H1 (cell line): ENCODE data around the gene FASN. TPM values are rescaled to one million over a fixed set of nuclear protein-coding genes. Genes with fewer than 3 reads are reported as not detected.
A peak's percentile ranks its signal among the peaks of the same experiment; 100 is the strongest.

Experiments used
- CTCF ChIA-PET: fragments of 300-600 bp; sonication (Branson Sonifier 250); formaldehyde crosslinking; loops from one replicate; lab custom pipeline; 2021; ENCODE audit not compliant: partially characterized antibody; lab: Charles Lee
- POLR2A ChIA-PET: fragments of 300-600 bp; sonication (Branson Sonifier 250); formaldehyde crosslinking; loops from one replicate; lab custom pipeline; 2021; ENCODE audit warnings: inconsistent platforms; ENCODE audit not compliant: partially characterized antibody; lab: Charles Lee
- DNase-seq, 2 experiments: peaks; one replicate each; pipeline versions ENCODE4 v3.0.0 to v3.0.0-alpha.2; 2010 to 2022; ENCODE audit warnings: low spot score in 2 of 2, low read depth in 1 of 2, mixed read lengths in 1 of 2
- FAIRE-seq: peaks from 2 replicates; lab custom pipeline; 2011; peaks lifted over from hg19 to GRCh38; lab: Jason Lieb, UNC
- H2AFZ ChIP-seq: 2 replicates; pipeline ENCODE4 v1.8.1; 2012; ENCODE audit warnings: low read length, inconsistent platforms
- H2AK5ac ChIP-seq: 2 replicates; pipeline ENCODE4 v1.6.1; 2013; ENCODE audit warnings: low read depth, low read length
- H2BK120ac ChIP-seq: replicated peaks from 2 replicates; pipeline ENCODE3; 2013; ENCODE audit warnings: low read depth, low read length, inconsistent platforms
- H2BK12ac ChIP-seq: 2 replicates; pipeline ENCODE4 v1.6.1; 2013; ENCODE audit warnings: low read depth, low read length
- H2BK15ac ChIP-seq: 2 replicates; pipeline ENCODE4 v1.6.1; 2013; ENCODE audit warnings: low read length
- H2BK20ac ChIP-seq: 2 replicates; pipeline ENCODE4 v1.6.1; 2013; ENCODE audit warnings: low read length
- H2BK5ac ChIP-seq: 2 replicates; pipeline ENCODE4 v1.6.1; 2013; ENCODE audit warnings: low read depth, low read length
- H3K14ac ChIP-seq: 2 replicates; pipeline ENCODE4 v1.6.1; 2013; ENCODE audit warnings: inconsistent platforms; ENCODE audit not compliant: insufficient read length
- H3K18ac ChIP-seq: 2 replicates; pipeline ENCODE4 v1.6.1; 2013; ENCODE audit warnings: low read length; ENCODE audit errors: extremely low read depth
- H3K23ac ChIP-seq: 2 replicates; pipeline ENCODE4 v1.6.1; 2013; ENCODE audit warnings: inconsistent platforms; ENCODE audit not compliant: insufficient read length
- H3K23me2 ChIP-seq: 2 replicates; pipeline ENCODE4 v1.6.1; 2013; ENCODE audit warnings: low read depth, low read length
- H3K27ac ChIP-seq: 2 replicates; pipeline ENCODE4 v1.6.1; 2011; ENCODE audit warnings: low read depth, low read length, inconsistent platforms
- H3K27me3 ChIP-seq, 4 experiments: replicated peaks in 1 of 4; 1 replicate in 1 of 4; 2 replicates in 3 of 4; pipeline versions ENCODE4 v1.6.1 to v1.8.1; 2011 to 2013; ENCODE audit warnings: low read length in 3 of 4, mild to moderate bottlenecking in 3 of 4, inconsistent platforms in 2 of 4, mixed read lengths in 2 of 4, moderate library complexity in 1 of 4; ENCODE audit not compliant: control insufficient read depth in 3 of 4, insufficient read depth in 3 of 4; ENCODE audit errors: extremely low read depth in 1 of 4
- H3K36me3 ChIP-seq, 4 experiments: 2 replicates each; pipeline versions ENCODE4 v1.6.1 to v1.8.1; 2011 to 2013; ENCODE audit warnings: mild to moderate bottlenecking in 4 of 4, low read length in 3 of 4, moderate library complexity in 2 of 4, control low read depth in 1 of 4, inconsistent platforms in 1 of 4; ENCODE audit not compliant: insufficient read depth in 4 of 4, control insufficient read depth in 2 of 4
- H3K4ac ChIP-seq: replicated peaks from 2 replicates; pipeline ENCODE3; 2013; ENCODE audit warnings: low read length, low read depth, mixed read lengths, inconsistent platforms; ENCODE audit not compliant: insufficient read length
- H3K4me1 ChIP-seq, 4 experiments: replicated peaks in 1 of 4; 1 replicate in 1 of 4; 2 replicates in 3 of 4; pipeline versions ENCODE4 v1.6.1 to v1.8.1; 2011 to 2013; ENCODE audit warnings: low read length in 3 of 4, inconsistent platforms in 2 of 4, mixed read lengths in 1 of 4; ENCODE audit not compliant: insufficient read depth in 4 of 4, control insufficient read depth in 3 of 4
- H3K4me2 ChIP-seq, 2 experiments: 2 replicates each; pipeline versions ENCODE4 v1.6.1 to v1.8.1; 2011 to 2013; ENCODE audit warnings: low read depth in 2 of 2, low read length in 2 of 2, control low read depth in 1 of 2, inconsistent platforms in 1 of 2, mild to moderate bottlenecking in 1 of 2; ENCODE audit not compliant: insufficient read depth in 1 of 2
- H3K4me3 ChIP-seq, 4 experiments: fragments of 200-600, 300-600 bp in 1 of 4; sonication (generic), shearing (Covaris generic), sonication (Bioruptor Twin) in 1 of 4; 2 replicates each; pipeline versions ENCODE4 v1.5.1 to v1.8.1; 2011 to 2016; ENCODE audit warnings: low read length in 4 of 4, low read depth in 3 of 4, control low read depth in 2 of 4, inconsistent platforms in 2 of 4, mild to moderate bottlenecking in 2 of 4, mixed read lengths in 1 of 4, moderate library complexity in 1 of 4; ENCODE audit not compliant: insufficient read depth in 2 of 4; ENCODE audit errors: extremely low read depth in 1 of 4
- H3K56ac ChIP-seq: replicated peaks from 2 replicates; pipeline ENCODE3; 2013; ENCODE audit warnings: low read depth, mild to moderate bottlenecking, mixed read lengths, low read length, inconsistent platforms; ENCODE audit not compliant: insufficient read length
- H3K79me1 ChIP-seq: 2 replicates; pipeline ENCODE4 v1.6.1; 2013; ENCODE audit warnings: low read depth, low read length, control low read depth
- H3K79me2 ChIP-seq, 2 experiments: 2 replicates each; pipeline versions ENCODE4 v1.6.1 to v1.8.1; 2012 to 2013; ENCODE audit warnings: low read length in 2 of 2, mild to moderate bottlenecking in 2 of 2, inconsistent platforms in 1 of 2; ENCODE audit not compliant: insufficient read depth in 2 of 2, control insufficient read depth in 1 of 2
- H3K9ac ChIP-seq, 4 experiments: replicated peaks in 1 of 4; 1 replicate in 1 of 4; 2 replicates in 3 of 4; pipeline versions ENCODE4 v1.6.1 to v1.8.1; 2011 to 2013; ENCODE audit warnings: low read depth in 3 of 4, low read length in 3 of 4, control low read depth in 2 of 4, mild to moderate bottlenecking in 2 of 4, moderate library complexity in 2 of 4, inconsistent platforms in 1 of 4; ENCODE audit errors: extremely low read depth in 1 of 4
- H3K9me3 ChIP-seq, 2 experiments: 2 replicates each; pipeline versions ENCODE4 v1.6.1 to v1.8.1; 2012 to 2013; ENCODE audit warnings: mild to moderate bottlenecking in 2 of 2, moderate library complexity in 2 of 2, control low read depth in 1 of 2, inconsistent platforms in 1 of 2, low read depth in 1 of 2, low read length in 1 of 2, mixed read lengths in 1 of 2; ENCODE audit not compliant: insufficient read depth in 2 of 2
- H4K20me1 ChIP-seq, 2 experiments: replicated peaks in 1 of 2; 2 replicates each; pipeline versions ENCODE3 to v1.8.1; 2011 to 2013; ENCODE audit warnings: inconsistent platforms in 2 of 2, low read length in 2 of 2, mild to moderate bottlenecking in 1 of 2; ENCODE audit not compliant: insufficient read depth in 2 of 2, control insufficient read depth in 1 of 2
- H4K5ac ChIP-seq: 2 replicates; pipeline ENCODE4 v1.6.1; 2013; ENCODE audit warnings: low read length, low read depth, mixed read lengths, inconsistent platforms; ENCODE audit not compliant: insufficient read length
- H4K8ac ChIP-seq: 2 replicates; pipeline ENCODE4 v1.8.0; 2013; ENCODE audit warnings: mild to moderate bottlenecking, moderate library complexity, low read length, inconsistent platforms; ENCODE audit not compliant: insufficient read depth; ENCODE audit errors: extremely low read depth
- H4K91ac ChIP-seq: replicated peaks from 2 replicates; pipeline ENCODE3; 2013; ENCODE audit warnings: low read length, mixed read lengths, inconsistent platforms; ENCODE audit not compliant: insufficient read length
- ASH2L ChIP-seq: fragments of 200-600, 300-600 bp; sonication (generic); IDR thresholded peaks from one replicate; pipeline ENCODE4 v1.7.1; 2017; ENCODE audit warnings: low read length
- CEBPB ChIP-seq: IDR thresholded peaks from 2 replicates; pipeline ENCODE4 v1.6.1; 2012; ENCODE audit warnings: low read depth, low read length
- CTBP2 ChIP-seq: IDR thresholded peaks from 2 replicates; pipeline ENCODE4 v1.7.0; 2011; ENCODE audit warnings: borderline replicate concordance, mild to moderate bottlenecking, moderate library complexity, mixed read lengths, low read length; ENCODE audit not compliant: insufficient read depth, insufficient read length
- EGR1 ChIP-seq: IDR thresholded peaks from 2 replicates; pipeline ENCODE4 v1.6.1; 2011; ENCODE audit warnings: low read depth, low read length, borderline replicate concordance
- EP300 ChIP-seq, 2 experiments: IDR thresholded peaks; 1 replicate in 1 of 2; 2 replicates in 1 of 2; pipeline ENCODE4 v1.6.1; 2011 to 2012; ENCODE audit warnings: low read depth in 2 of 2, low read length in 2 of 2, mild to moderate bottlenecking in 2 of 2, borderline replicate concordance in 1 of 2, inconsistent platforms in 1 of 2, moderate library complexity in 1 of 2
- EZH2 ChIP-seq: fragments of 200-600 bp; sonication (generic); IDR thresholded peaks from 2 replicates; pipeline ENCODE4 v1.7.1; 2012; ENCODE audit warnings: low read depth, mild to moderate bottlenecking, moderate library complexity, low read length, inconsistent platforms; ENCODE audit not compliant: severe bottlenecking
- GTF2F1 ChIP-seq: IDR thresholded peaks from 2 replicates; pipeline ENCODE4 v1.6.1; 2012; ENCODE audit warnings: low read depth, low read length, improper control_type of control experiment, borderline replicate concordance
- KDM1A ChIP-seq: fragments of 200-600, 300-600 bp; sonication (generic); IDR thresholded peaks from 2 replicates; pipeline ENCODE4 v1.7.1; 2016; ENCODE audit warnings: mild to moderate bottlenecking, low read length, borderline replicate concordance
- NRF1 ChIP-seq: IDR thresholded peaks from 2 replicates; pipeline ENCODE4 v1.6.1; 2011; ENCODE audit warnings: mild to moderate bottlenecking, low read depth, low read length, improper control_type of control experiment
- ZNF274 ChIP-seq: IDR thresholded peaks from 2 replicates; pipeline ENCODE4 v1.7.0; 2012; ENCODE audit warnings: low read length, borderline replicate concordance; ENCODE audit errors: extremely low read depth
- WGBS, 2 experiments: shearing (Covaris generic) in 1 of 2; methylation state at CpG; one replicate each; pipeline versions ENCODE4 v1.1.6 to v1.1.7; 2013 to 2015; ENCODE audit warnings: low lambda C conversion rate in 2 of 2, mixed read lengths in 2 of 2, inconsistent platforms in 1 of 2, low coverage in 1 of 2, missing lambda C conversion rate in 1 of 2; ENCODE audit not compliant: insufficient replicate concordance in 2 of 2, insufficient coverage in 1 of 2, insufficient read length in 1 of 2; ENCODE audit errors: extremely low coverage in 1 of 2, missing lambda C conversion rate in 1 of 2; 5-methylcytosine and 5-hydroxymethylcytosine counted together
- polyA plus RNA-seq, 7 experiments: library from polyadenylated mRNA; depleted of rRNA in 3 of 7; stranded (reverse) in 5 of 7; unstranded in 2 of 7; fragments of >200 nt in 5 of 7; fragments of 200-250 nt in 2 of 7; gene quantifications; 1 replicate in 5 of 7; 2 replicates in 1 of 7; 4 replicates in 1 of 7; pipeline versions ENCODE4 v1.2.1 to v1.2.3, GENCODE V29; 2011 to 2013; ENCODE audit warnings: missing spikeins in 2 of 7, mixed read lengths in 2 of 7
- total RNA-seq: library from RNA; stranded (reverse); fragmentation: NEBNext Ultra II Directional; extraction: Animal tissue kit (Norgen Biotek cat#: 25700); gene quantifications from 2 replicates; pipeline ENCODE4 v1.2.1, GENCODE V29; 2021

Gene FASN
- total and polyA plus RNA-seq, 2 of the 8 experiments (the other 6 are each of a cell fraction or from before 2014, with no cell fraction given) = 143 to 561 TPM

GRCh38 chr17:82029990-82030469 is 68.0 kb downstream of the FASN start:
- Histone ChIP-seq H3K9me3 (no peaks in the 10 kb centered on the region), H3K4me3 (0 out of 8 replicates have a peak overlapping the region, but pooled peaks of 1 of the 4 experiments have one; percentile 54), H3K4ac (peak overlapping the region; percentile 14), H4K5ac (no peak overlapping the region), H2BK120ac (no peak overlapping the region), H3K4me2 (peak overlapping the region in 1 of 2 experiments; percentile 86; a peak in 1 of 4 replicates), H2BK12ac (no peak overlapping the region), H3K23ac (no peak overlapping the region), H3K27ac (no peak overlapping the region), H3K4me1 (peaks cover 0 to 13% (median 2%) of the 10 kb centered on the region in 4 experiments; a peak in 5 of 7 replicates), H3K18ac (no peak overlapping the region), H3K9ac (no peak overlapping the region), H3K36me3 (no peaks in the 10 kb centered on the region; a peak in 2 of 8 replicates), H2AK5ac (no peak overlapping the region), H2BK5ac (no peak overlapping the region; the same call in 1 of the 2 replicates), H3K14ac (no peak overlapping the region), H3K23me2 (peaks cover 7% of the 10 kb centered on the region; the same call in 1 of the 2 replicates), H3K79me1 (0 out of 2 replicates have a peak, but pooled peaks cover 3% of the 10 kb centered on the region), H2AFZ (no peak overlapping the region), H4K91ac (no peak overlapping the region), H2BK20ac (no peak overlapping the region), H4K20me1 (peaks cover 0 to 17% of the 10 kb centered on the region in 2 experiments), H4K8ac (peak overlapping the region; percentile 76; the same call in 1 of the 2 replicates), H3K56ac (peak overlapping the region; percentile 25), H2BK15ac (no peak overlapping the region), H3K27me3 (no peaks in the 10 kb centered on the region), H3K79me2 (peaks cover 0 to 2% of the 10 kb centered on the region in 2 experiments; a peak in 1 of 4 replicates)
- POLR2A ChIA-PET = interaction anchor here (0.7 to 4.9 kb wide), 23 partner anchors 7 to 164 kb away, joined by 3 to 38 read pairs (median 5); partner anchors contain the start of genes CENPX, FASN, GPS1 and LRRC45
- DNase-seq (no peak), FAIRE-seq (no peak)
- CTCF ChIA-PET = interaction anchor here (0.5 to 3.1 kb wide), 56 partner anchors 9 to 644 kb away, joined by 3 to 40 read pairs (median 5); partner anchors contain the start of genes DCXR and DUS1L
- WGBS, 2 experiments = 70% methylated on average over 24 of the region's 31 CpGs; no CpG with 5 or more reads in 1 of the 2 experiments
- TF ChIP-seq ASH2L (no peak), CEBPB (no peak), KDM1A (no peak), EGR1 (no peak), EP300 (IDR thresholded peaks at IDR 0.05; ENCODE audit: borderline replicate concordance in 1 of 2, low read depth in 2 of 2, low read length in 2 of 2) (no peak), CTBP2 (no peak), ZNF274 (no peak), GTF2F1 (no peak), NRF1 (no peak), EZH2 (no peak)
